Measurements from ENCODE around the gene KCNN1.
"Not testable (repeated sequence)": the region's sequence is repeated elsewhere in the genome, so short reads cannot be mapped to it uniquely, and the experiment has no call there.

KCNN1 gene

DNA sequence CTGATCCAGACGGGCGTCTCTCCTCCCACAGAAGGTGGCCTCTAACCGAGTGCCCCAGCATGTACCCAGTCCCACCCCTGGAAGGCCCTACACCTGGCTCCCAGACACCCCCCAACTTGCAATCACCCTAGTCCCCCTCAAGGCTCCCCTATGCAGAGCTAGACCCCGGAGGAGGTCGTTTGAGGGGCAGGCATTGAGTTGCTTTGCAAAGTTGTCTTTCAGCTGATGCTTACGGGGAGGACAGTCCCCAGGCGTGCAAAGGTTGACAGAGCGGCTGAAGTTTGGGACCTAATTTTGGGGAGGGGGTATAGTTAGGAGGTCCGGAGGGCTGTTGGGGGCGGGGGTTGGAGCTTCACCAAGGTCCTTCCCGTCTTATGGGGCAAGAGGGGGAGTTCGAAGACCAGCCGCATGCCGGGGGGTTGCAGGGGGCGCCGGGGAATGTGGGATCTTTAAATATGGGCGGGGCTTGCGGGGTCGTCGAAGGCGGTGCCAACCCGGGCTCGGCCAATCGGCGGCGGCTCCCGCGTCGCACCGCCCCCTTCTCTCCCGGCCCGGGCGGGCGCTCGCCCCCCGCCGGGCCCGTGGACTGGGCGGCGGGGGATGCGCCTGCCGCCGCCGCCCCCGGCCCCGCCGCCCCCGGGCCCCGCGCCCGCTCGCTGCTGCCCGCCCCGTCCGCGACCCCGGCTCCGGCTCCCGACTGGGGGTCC is at the start of gene KCNN1:
KCNN1 (plus strand) TSS at position 558 of the 707 bp plus-strand sequence. CDS start 6,782 bp downstream, outside the sequence.
- DNase-seq = no peak

DNA sequence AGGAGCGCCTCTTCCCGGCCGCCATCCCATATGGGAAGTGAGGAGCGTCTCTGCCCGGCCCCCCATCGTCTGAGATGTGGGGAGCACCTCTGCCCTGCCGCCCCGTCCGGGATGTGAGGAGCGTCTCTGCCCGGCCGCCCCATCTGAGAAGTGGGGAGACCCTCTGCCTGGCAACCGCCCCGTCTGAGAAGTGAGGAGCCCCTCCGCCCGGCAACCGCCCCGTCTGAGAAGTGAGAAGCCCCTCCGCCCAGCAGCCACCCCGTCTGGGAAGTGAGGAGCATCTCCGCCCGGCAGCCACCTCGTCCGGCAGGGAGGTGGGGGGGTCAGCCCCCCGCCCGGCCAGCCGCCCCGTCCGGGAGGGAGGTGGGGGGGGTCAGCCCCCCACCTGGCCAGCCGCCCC is 48.8 kb upstream of the KCNN1 start:
- DNase-seq = not testable (repeated sequence)

DNA sequence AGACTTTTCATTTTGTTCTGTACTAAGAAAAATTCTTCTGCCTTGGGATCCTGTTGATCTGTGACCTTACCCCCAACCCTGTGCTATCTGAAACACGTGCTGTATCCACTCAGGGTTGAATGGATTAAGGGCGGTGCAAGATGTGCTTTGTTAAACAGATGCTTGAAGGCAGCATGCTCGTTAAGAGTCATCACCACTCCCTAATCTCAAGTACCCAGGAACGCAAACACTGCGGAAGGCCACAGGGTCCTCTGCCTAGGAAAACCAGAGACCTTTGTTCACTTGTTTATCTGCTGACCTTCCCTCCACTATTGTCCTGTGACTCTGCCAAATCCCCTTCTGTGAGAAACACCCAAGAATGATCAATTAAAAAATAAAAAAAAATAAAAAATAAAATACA is 47.8 kb upstream of the KCNN1 start:
- DNase-seq = not testable (repeated sequence)

DNA sequence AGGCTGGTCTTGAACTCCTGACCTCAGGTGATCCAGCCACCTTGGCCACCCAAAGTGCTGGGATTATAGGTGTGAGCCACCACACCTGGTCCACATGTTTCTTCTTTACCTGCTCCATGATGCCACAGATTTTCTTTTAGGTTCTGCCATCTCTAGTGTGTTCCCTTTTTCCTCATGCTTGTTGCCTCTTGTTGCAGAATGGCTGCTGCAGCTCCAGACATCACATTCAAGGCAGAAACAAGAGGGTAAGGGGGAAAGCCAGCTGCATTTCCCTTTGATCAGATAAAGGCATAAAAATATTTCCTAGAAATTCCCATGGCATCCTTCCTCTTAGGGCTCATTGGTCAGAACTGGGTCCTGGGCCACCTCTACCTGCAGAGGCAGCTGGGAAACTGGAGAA is 46.4 kb upstream of the KCNN1 start:
- no peak for DNase-seq

DNA sequence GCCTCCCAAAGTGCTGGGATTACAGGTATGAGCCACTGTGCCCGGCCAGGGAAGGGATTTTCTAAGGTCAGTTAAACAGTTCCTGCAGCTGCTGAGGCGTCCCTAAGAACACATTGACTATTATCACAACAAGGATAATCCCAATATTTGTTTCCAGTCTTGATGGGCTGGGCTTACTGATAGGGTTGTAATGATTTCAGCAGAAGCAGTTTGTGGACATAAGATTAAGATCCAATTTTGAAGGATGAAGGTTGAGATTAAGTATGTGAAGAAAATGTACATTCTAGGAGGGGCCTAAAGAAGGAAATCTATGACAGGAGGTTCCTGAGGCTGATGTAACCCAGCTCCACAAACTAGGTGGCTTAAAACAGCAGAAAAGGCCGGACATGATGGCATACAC is 44.8 kb upstream of the KCNN1 start:
- DNase-seq = no peak

DNA sequence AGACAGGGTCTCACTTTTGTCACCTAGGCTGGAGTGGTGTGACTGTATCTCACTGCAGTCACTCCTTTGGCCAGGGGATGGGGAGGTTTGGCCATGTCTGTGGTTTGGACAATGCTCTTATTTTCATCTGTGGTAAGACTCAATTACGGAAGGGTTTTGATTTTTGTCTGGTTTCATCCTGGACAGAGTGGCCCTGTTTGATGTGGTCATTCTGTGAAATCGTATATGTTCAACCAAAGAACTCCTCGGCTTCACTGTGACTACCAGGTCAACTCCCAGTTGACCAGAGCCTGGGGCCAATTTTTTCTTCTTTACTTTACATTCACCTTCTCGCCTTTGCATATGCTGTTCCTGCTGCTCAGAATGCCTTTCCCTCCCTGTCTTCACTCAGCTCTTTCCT is 40.9 kb upstream of the KCNN1 start:
- DNase-seq = no peak

DNA sequence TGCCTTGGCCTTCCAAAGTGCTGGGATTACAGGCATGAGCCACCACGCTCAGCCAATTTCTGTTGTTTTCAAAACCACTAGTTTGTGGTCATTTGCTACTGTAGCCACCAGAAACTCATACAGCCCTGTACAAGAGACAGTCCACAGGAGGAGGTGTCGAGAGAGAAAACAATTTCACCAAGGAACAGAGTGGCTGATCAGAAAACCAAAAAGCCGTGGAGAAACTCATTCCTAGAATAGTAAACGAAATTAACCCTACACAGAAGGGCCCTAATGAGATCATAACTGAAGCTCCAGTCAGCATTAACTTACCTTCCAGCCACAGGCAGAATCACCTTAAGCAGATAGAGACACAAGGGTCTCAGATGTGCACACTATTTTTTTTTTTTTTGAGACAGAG is 37.9 kb upstream of the KCNN1 start:
- DNase-seq = no peak

DNA sequence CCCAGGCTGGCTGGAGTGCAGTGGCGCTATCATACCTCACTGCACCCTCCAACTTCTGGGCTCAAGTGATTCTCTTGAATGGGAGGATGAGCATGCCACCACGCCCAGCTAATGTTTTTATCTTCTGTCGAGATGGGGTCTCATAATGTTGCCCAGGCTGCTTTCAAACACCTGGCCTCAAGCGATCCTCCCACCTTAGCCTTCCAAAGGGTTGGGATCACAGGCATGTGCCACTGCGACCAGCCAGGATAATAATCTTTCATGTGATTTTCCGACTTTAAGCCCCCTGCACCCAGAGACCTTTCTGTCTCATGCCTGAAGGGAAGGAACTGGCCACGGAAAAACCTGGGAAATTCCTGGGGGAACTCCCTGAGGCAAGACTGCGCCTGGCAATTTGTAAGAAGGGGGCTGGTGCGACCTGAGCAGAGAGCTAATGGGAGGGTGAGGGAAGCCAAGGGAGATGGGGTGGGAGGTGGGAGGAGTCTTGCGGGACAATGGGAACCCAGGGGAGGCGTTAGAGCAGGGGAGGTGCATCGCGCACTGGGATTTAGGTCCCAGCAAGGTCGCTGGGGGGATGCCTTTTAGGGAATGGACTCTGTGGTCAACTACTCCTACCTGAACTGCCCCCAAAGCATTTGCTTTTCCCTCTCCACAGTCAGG is 35.2 kb upstream of the KCNN1 start:
- no peak for DNase-seq

DNA sequence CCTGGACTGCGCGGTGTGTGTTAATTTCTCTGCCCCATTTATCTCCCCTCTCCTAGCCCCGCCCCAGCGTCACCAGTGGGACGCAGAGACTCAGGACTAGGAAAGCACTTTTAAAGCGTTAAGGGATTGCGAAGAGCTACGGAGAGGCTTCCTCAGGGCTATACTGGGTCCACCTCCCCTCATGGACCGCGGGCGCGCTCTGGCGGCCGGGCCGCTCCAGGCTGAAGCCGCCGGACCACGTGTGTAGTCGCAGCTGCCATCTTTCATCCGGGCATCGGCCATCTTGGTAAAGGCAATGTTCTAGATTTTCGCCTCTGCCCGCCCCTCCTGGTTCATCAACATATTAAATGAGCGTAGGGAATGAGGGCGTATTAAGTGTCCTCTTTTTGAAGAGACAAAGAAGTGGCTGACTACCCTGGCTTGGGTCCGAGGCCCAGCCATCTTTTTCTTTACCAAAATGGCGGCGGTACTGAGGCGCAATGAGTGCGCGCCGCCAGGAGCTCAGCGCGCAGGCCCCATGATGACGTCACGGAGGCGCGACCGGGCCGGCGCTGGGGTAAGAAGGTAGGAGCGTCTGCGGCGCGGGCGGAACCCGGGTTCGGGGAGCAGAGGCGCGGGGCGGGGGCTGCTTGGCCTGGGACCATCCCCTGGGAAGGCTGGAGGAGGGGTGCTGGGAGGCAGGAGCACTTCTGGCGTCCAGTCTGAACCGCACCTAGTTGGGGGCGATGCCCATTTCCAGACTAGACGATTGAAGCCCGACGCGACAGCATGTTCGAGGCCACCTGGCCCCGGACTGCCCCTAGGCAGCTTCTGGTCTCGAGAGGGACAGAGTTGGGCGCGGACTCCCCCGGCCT is 34.2 kb upstream of the KCNN1 start, which contains the start of gene CCDC124:
CCDC124 (plus strand) TSS at position 531 of the 854 bp plus-strand sequence. CDS start 3,406 bp downstream, outside the sequence.
- peak; percentile 74 for DNase-seq

DNA sequence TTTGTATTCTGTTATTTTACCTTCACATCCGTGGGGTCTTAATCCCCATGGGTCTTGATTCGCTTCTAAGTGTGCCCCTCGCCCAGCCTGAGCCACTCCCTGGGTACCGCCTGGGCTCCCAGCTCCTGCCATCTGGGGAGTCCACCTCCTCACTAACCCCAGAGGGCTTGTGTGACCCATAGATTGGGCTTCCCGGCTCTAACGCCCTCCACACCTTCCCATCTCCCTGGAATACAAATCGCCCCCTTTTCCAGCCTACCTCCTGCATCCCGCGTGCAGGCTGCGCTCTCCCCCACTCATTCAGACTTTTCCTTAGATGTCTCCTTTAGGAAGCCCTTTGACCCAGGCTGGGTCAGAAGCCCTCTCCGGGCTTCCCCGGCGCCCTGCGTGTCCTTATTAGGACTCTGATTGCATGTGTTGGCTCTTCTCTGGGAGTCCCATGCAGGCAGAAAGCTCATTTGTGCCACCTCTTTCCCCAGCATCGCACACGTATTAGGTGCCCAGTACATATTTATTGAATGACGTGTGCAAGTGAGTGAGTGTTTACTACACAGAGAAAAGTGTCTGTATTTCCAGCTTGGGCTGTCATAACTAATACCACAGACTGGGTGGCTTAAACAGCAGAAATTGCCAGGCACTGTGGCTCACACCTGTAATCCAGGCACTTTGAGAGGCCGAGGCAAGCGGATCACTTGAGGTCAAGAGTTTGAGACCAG is 33.3 kb upstream of the KCNN1 start:
- DNase-seq = no peak

DNA sequence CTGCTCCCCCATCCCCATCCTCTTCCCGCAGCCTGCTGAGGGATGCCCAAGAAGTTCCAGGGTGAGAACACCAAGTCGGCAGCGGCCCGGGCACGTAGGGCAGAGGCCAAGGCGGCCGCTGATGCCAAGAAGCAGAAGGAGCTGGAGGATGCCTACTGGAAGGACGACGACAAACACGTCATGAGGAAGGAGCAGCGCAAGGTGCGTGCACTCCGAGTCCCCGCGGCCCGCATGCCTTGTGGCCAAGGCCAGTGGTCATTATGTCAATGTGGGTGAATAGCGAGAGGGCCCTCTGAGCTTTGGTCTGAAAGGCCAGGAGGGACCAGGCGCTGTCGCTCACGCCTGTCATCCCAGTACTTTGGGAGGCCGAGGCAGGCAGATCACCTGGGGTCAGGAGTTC is 30.5 kb upstream of the KCNN1 start:
- no peak for DNase-seq

DNA sequence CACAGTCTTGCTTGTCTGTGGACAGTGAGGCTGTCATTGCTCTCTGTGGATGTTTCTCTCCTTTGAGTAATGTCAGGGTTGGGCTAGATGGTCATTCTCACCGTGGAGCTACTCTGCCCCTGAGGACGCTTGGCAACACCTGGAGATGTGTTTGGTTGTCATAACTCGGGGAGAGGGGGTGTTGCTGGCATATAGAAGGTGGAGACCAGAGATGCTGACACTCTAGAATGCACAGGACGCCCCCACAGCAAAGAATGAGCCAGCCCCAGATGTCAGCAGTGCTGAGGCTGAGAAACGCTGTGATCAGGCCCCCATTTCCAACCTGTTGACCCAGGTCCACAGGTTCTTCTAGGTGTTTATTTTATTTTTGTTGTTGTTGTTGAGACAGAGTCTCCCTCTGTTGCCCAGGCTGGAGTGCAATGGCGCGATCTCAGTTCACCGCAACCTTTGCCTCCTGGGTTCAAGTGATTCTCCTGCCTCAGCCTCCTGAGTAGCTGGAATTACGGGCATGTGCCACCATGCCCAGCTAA is 29.5 kb upstream of the KCNN1 start:
- DNase-seq = no peak

DNA sequence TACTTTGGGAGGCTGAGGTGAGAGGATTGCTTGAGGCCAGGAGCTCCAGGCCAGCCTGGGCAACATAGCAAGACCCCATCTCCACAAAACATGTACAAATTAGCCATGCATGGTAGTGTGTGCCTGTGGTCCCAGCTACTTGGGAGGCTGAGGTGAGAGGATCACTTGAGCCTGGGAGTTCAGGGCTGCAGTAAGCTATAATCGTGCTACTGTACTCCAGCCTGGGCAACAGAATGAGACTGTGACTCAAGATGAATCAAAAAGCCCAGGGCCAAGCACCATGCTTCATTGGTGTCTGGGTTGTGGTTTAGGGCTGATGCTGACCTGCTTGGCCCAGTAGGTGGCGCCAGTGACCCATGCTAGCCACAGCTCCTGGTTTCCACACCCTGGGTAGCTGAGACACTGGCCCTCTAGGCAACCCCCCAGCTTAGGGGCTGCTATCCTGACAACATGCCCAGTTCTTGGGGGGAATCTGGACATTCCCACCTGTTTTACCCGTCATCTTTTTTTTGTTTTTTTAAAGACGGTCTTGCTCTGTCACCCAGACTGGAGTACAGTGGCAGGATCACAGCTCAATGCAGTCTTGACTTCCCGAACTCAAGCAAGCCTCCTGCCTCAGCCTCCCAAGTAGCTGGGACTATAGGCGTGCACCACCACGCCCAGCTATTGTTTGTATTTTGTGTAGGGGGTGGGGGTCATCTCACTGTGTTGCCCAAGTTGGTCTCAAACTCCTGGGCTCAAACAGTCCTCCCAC is 28.6 kb upstream of the KCNN1 start:
- DNase-seq = peak; percentile 65

DNA sequence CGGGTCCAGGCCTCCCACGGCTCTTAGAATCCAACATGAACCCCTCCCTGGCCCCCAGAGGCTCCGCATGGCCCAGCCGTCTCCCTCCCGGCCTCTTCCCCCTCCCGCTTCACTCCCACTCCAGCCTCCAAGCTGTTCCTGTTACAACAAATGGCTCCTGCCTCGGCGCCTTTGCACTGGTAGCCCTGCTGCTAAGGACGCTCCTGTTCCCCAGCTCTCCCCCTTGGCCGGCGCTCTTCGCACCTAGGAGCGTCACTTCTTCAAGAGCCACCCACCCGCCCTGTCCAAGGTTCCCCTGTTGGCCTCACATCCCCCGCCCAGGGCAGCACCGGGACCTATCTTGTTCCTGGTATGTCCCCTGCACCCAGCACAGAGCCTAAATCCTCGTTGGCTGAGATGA is 24.7 kb upstream of the KCNN1 start:
- no peak for DNase-seq

DNA sequence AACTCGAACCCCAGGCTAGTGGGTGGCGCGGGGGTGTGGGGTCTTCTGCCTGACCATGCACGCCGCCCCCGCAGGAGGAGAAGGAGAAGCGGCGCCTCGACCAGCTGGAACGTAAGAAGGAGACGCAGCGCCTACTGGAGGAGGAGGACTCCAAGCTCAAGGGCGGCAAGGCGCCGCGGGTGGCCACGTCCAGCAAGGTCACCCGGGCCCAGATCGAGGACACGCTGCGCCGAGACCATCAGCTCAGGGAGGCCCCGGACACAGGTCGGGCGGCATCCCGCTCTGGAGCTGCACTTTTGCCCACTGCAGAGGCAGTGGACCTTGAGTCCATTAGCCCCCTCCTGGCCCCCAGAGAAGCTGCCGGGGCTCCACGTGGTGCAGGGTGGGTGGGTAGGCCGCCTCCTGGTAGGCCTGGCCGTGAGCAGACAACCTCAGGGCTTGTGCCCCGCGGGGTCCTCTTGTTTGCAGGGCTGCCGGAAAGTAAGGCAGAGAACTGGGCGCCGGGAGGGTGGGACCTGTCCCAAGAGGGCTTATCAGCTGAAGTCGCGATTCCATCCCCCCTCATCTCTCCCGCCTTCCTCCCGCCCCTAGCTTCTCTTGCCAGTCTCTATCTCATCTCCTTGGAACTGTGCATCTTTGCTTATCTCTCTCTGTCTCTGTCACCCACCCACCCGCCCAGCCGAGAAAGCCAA is 24.2 kb upstream of the KCNN1 start:
- DNase-seq = no peak

DNA sequence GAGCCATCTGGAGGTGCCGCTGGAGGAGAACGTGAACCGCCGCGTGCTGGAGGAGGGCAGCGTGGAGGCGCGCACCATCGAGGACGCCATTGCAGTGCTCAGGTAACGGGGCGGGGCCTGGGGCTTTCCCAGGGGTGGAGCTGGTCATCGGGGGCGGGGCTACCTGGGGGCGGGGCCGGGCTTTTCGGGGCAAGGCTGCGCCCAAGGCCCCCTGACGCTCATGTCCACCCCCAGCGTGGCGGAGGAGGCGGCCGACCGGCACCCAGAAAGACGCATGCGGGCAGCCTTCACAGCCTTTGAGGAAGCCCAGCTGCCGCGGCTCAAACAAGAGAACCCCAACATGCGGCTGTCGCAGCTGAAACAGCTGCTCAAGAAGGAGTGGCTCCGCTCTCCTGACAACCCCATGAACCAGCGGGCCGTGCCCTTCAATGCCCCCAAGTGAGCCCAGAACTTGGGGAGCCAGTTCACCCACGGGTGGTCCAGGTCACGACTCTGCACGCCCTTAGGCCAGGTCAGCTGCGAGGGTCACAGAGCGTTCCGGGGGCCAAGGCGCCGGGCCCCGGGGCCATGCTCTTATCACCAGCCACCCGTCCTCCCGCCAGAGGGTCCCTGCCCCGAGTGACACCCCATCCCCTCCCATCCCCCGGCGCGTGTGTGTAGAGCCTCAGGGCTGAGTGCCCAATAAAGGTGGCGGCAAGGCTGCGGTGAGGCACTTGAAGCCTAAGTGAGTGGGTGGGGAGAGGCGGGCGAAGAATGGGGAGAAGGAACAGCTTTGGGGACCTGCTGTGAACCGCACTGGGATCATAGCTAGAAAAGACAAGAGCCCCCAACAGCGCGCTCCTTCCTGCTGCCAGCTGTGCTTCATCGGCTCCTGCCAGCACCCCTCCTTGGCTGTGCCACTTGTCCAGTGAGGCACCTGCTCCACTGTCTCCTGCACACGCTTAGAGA is 23.4 kb upstream of the KCNN1 start:
- no peak for DNase-seq

DNA sequence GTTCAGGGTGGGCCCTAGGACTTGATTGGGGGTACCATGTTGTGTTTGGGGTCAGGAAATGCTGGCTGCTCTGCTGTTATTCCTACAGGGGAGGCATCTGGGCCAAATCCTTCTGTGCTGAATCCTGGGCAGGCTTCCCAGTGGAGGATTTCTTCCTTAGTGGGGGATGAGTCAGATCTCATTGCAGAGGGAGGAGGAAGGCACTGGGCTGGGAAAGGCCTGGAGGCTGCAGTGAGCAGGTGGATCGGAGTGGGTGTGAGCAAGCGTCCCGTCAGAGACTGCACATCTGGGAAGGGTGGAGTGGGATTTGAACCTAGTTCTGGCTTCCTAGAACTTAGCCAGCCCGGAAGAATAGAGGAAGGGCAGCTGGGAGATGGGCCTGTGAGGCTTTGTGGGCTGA is 22.6 kb upstream of the KCNN1 start:
- DNase-seq = no peak

DNA sequence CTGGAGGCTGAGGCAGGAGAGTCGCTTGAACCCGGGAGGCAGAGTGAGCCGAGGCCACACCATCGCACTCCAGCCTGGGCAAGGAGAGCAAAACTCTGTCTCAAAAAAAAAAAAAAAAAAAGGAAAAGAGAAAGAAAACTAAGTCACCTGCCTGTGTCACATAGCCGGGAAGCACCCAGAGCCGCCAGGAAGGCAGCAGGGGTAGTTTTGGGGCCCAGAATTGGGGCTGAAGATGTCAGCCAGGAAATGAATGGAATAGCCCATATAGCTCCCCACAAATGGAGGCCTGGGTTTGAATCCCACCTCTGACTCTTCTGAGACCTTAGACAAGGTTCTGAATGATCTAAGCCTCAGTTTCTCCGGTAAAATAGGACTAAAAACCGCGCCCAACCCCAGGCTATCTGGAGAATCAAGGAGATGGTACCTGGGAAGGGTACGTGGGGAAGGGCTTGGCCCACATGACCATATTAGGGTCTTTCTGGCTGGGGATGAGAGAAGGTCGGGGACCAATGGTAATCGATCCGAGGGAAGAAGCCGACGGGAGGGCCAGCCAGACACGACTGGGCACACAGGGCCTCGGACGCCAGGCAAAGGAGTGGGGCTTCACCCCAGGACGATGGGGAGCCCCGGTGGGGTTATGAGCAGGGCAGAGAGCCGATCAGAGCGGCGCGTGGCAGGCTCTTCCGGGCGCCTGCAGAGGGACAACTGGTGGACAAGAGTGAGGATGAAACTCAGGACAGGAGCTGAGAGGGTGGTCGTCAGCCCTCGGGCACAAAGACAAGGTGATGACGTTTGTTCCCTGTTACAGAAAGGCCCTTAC is 19.7 kb upstream of the KCNN1 start:
- DNase-seq = no peak

Measured in GOT3 (cell line).